ENCODE data around the gene FKBP6. TPM values are rescaled to one million over a fixed set of nuclear protein-coding genes. Genes with fewer than 3 reads are reported as not detected.

Gene FKBP6
- total and polyA plus RNA-seq, 5 experiments from 2014 or later: not detected

DNA sequence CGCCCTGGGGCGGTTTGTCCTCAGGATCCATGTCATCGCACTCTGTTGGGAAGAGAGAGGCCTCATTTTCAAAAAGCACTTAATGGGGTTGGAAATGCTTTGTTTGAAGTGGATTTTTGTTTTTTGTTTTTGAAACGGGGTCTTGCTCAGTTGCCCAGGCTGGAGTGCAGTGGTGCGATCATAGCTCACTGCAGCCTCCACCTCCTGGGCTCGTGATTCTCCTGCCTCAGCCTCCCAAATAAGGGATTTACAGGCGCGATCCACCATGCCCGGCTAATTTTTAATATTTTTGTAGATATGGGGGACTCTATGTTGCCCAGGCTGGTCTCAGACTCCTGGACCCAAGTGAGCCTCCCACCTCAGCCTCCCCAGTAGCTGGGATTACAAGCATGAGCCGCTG lies 735 bp downstream of the FKBP6 start:
- DNase-seq (no peak), ATAC-seq (no peak)
- H3K4me1 Mint-ChIP-seq: peaks cover 4 to 11% (median 8%) of the 10 kb centered on the region in 4 donors
- POLR2A ChIA-PET: no interaction called here
- H3K36me3 Mint-ChIP-seq: no peaks in the 10 kb centered on the region
- H3K27me3 Mint-ChIP-seq: peaks cover 0 to 4% (median 0%) of the 10 kb centered on the region in 5 donors
- H3K27ac Mint-ChIP-seq: no peak overlapping the region
- no peak overlapping the region for H3K4me3 Mint-ChIP-seq
- no peaks in the 10 kb centered on the region for H3K9me3 Mint-ChIP-seq

DNA sequence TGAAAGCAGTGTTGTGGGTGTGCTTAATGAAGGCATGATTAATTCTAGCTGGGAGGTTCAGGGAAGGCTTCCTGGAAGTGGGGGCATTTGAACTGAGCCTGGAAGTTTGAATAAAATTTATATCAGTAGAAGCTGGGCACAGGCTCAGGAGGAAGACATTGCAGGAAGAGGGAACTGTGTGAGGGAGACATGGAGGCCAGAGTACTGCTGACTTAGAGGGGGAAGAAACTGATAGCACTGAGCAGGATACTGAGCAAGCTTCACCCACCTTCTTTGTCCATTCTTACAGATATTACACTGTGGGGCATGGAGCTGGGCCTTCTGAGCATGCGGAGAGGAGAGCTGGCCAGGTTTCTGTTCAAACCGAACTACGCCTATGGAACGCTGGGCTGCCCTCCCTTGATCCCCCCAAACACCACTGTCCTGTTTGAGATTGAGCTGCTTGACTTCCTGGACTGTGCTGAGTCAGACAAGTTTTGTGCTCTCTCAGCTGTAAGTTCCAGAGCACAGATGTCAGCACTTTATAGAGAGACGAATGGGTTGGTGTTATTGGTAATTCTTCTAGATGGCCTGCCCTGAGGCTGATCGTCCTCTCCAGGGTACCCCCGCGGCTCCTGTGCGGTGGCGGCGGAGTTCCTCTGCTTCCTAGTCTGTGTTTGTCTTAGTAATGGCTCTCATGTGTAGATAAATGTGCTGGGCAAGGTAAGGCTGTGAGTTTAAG lies 2.1 kb downstream of the FKBP6 start:
- no peaks in the 10 kb centered on the region for H3K9me3 Mint-ChIP-seq
- no peaks in the 10 kb centered on the region for H3K36me3 Mint-ChIP-seq
- ATAC-seq: no peak
- H3K27me3 Mint-ChIP-seq: peaks cover 0 to 4% (median 0%) of the 10 kb centered on the region in 5 donors
- peaks cover 0 to 2% (median 0%) of the 10 kb centered on the region in 4 donors for H3K4me1 Mint-ChIP-seq
- POLR2A ChIA-PET: no interaction called here
- H3K27ac Mint-ChIP-seq: peak overlapping the region in 3 of 10 donors; percentile 12 to 74 (median 67)
- no peak overlapping the region for H3K4me3 Mint-ChIP-seq
- no peak for DNase-seq

DNA sequence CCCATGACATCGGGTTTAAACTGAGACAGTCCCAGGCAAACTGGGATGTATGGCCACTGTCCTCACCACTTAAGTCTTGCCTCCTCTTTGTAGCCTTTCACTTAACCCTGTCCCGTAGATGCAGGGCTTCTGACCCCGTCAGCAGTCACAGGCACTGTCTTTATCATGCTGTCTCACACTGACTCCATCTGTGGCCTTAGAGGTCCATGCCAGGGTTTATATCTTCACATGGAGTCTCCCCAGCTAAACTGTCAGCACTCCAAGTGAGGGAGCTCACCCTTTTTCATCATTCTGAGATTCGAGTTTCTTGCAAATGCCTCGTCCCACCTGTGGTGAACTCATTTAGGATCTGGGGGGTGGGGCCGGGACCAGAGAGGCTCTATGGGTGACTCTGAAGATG lies 2.8 kb downstream of the FKBP6 start:
- POLR2A ChIA-PET: no interaction called here
- no peak for ATAC-seq
- H3K9me3 Mint-ChIP-seq: no peaks in the 10 kb centered on the region

DNA sequence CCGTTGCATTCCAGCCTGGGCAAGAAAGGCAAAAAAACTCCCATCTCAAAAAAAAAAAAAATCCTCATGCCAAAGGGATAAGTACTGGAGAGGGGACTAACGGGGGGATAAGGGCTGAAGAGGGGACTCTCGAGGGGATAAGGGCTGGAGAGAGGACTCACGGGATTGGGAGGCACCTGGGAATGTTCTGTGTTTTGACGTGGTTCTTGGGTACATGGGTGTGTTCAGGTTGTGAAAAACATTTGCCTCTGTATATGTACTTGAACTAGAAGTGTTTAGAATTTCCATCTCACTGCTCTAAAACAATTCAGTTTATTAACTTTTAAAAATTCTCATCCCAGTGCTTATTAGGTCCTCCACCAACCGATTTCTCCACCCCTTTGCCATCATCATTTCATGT lies 4.5 kb downstream of the FKBP6 start:
- ATAC-seq (no peak), DNase-seq (no peak)
- Mint-ChIP-seq H3K9me3 (no peaks in the 10 kb centered on the region), H3K27me3 (peaks cover 0 to 4% (median 0%) of the 10 kb centered on the region in 5 donors), H3K4me1 (peaks cover 0 to 2% (median 0%) of the 10 kb centered on the region in 4 donors), H3K4me3 (no peak overlapping the region), H3K27ac (peak overlapping the region in 1 of 10 donors; percentile 18), H3K36me3 (no peaks in the 10 kb centered on the region)
- POLR2A ChIA-PET: no interaction called here

More for the DNA sequence above, 2.8 kb downstream of the FKBP6 start:
- Mint-ChIP-seq H3K4me1 (peaks cover 0 to 2% (median 0%) of the 10 kb centered on the region in 4 donors), H3K27me3 (peaks cover 0 to 4% (median 0%) of the 10 kb centered on the region in 5 donors), H3K36me3 (no peaks in the 10 kb centered on the region), H3K27ac (no peak overlapping the region), H3K4me3 (no peak overlapping the region)
- no peak for DNase-seq

DNA sequence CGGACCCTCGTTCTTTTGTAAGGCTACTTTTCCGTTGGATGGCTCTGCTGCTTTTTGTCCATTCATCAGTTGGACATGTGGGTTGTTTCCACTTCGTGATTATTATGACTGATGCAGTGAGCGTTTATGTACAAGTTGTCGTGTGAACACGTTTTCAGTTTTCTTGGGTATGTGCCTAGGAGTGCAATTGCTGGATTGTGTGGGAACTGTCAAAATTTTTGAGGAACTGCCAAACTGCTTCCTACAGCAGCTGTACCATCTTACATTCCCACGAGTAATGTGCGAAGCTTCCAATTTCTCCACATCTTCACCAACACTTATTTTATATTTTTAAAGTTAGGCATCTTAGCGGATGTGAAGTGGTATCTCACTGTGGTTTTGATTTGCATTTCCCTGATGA lies 10.4 kb downstream of the FKBP6 start:
- POLR2A ChIA-PET: no interaction called here
- no peak overlapping the region for H3K4me3 Mint-ChIP-seq
- DNase-seq (no peak), ATAC-seq (no peak)
- no peaks in the 10 kb centered on the region for H3K9me3 Mint-ChIP-seq
- peaks cover 0 to 7% (median 2%) of the 10 kb centered on the region in 5 donors for H3K27me3 Mint-ChIP-seq
- no peak overlapping the region for H3K27ac Mint-ChIP-seq
- no peaks in the 10 kb centered on the region for H3K4me1 Mint-ChIP-seq
- H3K36me3 Mint-ChIP-seq: no peaks in the 10 kb centered on the region

DNA sequence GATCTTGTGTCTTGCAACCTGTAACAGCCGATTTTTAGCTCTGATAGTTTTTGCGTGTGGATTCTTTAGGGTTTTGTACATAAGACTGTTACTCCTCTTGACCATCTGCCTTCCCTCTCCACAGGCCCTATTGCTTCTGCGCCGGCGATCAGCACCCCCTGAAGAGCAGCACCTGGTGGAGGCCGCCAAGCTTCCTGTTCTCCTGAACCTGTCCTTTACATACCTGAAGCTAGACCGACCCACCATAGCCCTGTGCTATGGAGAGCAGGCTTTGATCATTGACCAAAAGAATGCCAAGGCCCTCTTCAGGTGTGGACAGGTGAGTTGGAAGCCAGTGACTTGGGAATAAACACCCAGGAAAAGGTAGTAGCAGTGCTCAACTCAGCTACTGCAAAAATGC lies 12.6 kb downstream of the FKBP6 start:
- DNase-seq (no peak), ATAC-seq (no peak)
- H3K36me3 Mint-ChIP-seq: no peaks in the 10 kb centered on the region
- no peak overlapping the region for H3K27ac Mint-ChIP-seq
- POLR2A ChIA-PET: no interaction called here
- peaks cover 0 to 8% (median 3%) of the 10 kb centered on the region in 5 donors for H3K27me3 Mint-ChIP-seq
- H3K4me1 Mint-ChIP-seq: no peaks in the 10 kb centered on the region
- no peaks in the 10 kb centered on the region for H3K9me3 Mint-ChIP-seq
- H3K4me3 Mint-ChIP-seq: no peak overlapping the region

DNA sequence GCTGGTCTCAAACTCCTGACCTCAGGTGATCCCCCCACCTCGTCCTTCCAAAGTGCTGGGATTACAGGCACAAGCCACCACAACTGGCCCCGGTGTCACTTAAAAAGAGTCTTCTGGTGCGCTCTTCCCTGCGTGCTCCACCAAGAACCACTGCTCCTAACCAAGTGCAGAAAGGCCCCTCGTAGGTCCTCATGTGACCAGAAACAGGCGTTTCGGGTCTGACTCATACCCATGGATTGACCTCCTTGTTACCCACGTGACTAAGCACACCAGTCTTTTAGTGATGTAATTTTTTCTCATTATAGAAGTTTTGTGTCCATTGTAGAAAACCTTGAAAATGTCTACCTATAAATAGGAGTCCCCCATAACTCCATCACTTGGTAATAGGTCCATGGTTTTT lies 13.9 kb downstream of the FKBP6 start:
- no peaks in the 10 kb centered on the region for H3K4me1 Mint-ChIP-seq
- no peak overlapping the region for H3K4me3 Mint-ChIP-seq
- no peaks in the 10 kb centered on the region for H3K9me3 Mint-ChIP-seq
- ATAC-seq (no peak), DNase-seq (no peak)
- peaks cover 0 to 8% (median 3%) of the 10 kb centered on the region in 5 donors for H3K27me3 Mint-ChIP-seq
- H3K36me3 Mint-ChIP-seq: no peaks in the 10 kb centered on the region
- no peak overlapping the region for H3K27ac Mint-ChIP-seq
- POLR2A ChIA-PET: no interaction called here

DNA sequence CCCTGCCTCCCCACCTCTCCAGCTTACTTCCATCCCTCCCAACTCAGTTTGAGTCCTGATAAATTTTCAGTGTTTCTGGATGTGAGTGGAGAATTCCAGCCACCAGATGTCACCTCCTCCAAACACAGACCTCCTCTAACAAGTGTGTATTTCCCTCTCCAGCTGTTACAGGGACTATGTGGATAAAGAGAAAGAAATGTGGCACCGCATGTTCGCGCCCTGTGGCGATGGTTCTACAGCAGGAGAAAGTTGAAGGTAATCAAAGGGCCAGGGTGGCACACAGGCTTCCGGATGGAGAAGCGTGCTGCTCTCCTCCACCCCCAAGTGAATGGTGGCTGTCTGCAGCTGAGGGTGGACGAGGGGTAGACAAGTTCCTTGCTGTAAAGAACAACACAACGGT lies 14.7 kb downstream of the FKBP6 start:
- no peaks in the 10 kb centered on the region for H3K36me3 Mint-ChIP-seq
- POLR2A ChIA-PET: no interaction called here
- no peak overlapping the region for H3K27ac Mint-ChIP-seq
- DNase-seq: no peak
- peaks cover 0 to 8% (median 3%) of the 10 kb centered on the region in 5 donors for H3K27me3 Mint-ChIP-seq
- ATAC-seq: no peak
- no peaks in the 10 kb centered on the region for H3K4me1 Mint-ChIP-seq
- H3K4me3 Mint-ChIP-seq: no peak overlapping the region
- no peaks in the 10 kb centered on the region for H3K9me3 Mint-ChIP-seq

DNA sequence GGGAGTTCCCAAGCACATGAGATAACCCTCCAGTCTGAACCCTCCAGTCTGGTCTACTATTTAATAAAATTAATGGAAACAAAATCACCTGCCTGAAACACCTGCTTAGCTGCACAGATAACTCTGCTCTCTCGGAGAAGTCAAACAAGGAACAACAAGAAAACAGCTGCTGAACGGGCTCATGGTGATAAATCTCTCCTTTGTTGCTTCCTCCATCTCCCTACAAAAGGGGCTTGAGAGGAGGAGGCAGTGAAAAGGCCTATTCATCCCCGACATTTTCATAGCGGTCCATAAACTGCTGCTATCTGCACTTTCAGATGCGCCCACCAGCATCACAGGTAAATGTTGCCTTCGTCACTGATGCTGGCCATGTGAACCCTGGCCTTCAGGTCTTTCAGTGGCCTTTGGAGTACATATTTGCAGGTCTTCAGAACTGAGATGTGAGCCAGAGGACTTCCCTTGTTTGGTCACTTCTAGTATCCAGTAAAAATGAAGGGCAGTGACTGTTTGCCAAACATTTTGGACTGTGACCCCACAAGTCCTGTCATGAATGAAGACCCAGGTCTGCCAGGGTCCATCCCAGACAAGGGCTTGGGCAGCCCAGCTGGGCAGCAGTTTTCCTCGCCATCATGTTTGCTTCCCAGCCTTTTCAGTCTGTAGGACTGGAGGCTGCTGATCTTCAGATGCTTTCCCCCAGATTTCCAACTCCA lies 15.9 kb downstream of the FKBP6 start:
- no peaks in the 10 kb centered on the region for H3K4me1 Mint-ChIP-seq
- no peak for ATAC-seq
- POLR2A ChIA-PET: no interaction called here
- H3K27me3 Mint-ChIP-seq: peaks cover 0 to 8% (median 3%) of the 10 kb centered on the region in 5 donors
- no peaks in the 10 kb centered on the region for H3K9me3 Mint-ChIP-seq
- H3K36me3 Mint-ChIP-seq: no peaks in the 10 kb centered on the region
- H3K4me3 Mint-ChIP-seq: no peak overlapping the region
- no peak for DNase-seq
- no peak overlapping the region for H3K27ac Mint-ChIP-seq

DNA sequence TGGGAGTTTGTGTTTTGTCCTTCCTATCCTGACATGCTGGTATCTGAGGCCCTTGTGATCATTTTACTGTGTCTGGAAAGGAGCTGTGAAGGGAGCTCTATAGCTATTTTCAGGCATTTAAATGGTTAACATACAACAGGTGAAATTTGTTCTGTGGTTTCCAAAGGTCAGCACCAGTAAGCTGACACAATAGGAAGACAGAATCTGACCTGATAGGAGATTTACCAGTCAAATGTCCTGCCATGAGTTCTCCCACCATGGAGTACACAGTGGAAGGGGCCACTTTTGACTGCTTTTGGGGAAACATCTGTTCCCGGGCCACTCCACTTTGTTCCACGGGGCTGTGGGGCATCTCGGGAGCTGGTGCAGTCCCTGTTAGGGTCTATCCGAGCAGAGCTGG lies 17.6 kb downstream of the FKBP6 start:
- H3K36me3 Mint-ChIP-seq: no peaks in the 10 kb centered on the region
- no peak for DNase-seq
- H3K4me3 Mint-ChIP-seq: no peak overlapping the region
- no peak for ATAC-seq
- H3K27ac Mint-ChIP-seq: no peak overlapping the region
- no peaks in the 10 kb centered on the region for H3K9me3 Mint-ChIP-seq
- POLR2A ChIA-PET: no interaction called here
- H3K27me3 Mint-ChIP-seq: peaks cover 0 to 8% (median 3%) of the 10 kb centered on the region in 5 donors
- no peaks in the 10 kb centered on the region for H3K4me1 Mint-ChIP-seq

DNA sequence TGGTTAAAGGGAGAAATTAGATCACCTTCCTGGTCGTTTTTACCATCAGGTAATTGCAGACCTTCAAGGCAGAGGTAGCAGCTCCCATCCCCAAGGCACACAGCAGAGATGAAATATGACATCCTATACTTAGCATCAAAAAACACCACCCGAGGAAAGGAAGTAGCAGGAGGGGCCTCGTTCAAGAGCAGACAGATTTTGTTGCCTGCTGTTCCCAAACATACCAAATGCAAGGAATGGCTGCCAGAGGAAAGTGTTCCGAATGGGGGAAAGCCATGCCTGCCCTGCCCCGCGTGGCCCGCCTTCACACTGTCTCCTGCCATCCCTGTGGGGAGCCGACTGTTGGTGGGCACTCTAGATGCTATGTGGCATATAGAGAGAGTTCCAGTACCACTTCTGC lies 18.0 kb downstream of the FKBP6 start:
- Mint-ChIP-seq H3K36me3 (no peaks in the 10 kb centered on the region), H3K27me3 (peaks cover 0 to 8% (median 3%) of the 10 kb centered on the region in 5 donors), H3K4me3 (no peak overlapping the region), H3K4me1 (no peaks in the 10 kb centered on the region), H3K9me3 (no peaks in the 10 kb centered on the region), H3K27ac (no peak overlapping the region)
- POLR2A ChIA-PET: no interaction called here
- no peak for ATAC-seq
- no peak for DNase-seq

DNA sequence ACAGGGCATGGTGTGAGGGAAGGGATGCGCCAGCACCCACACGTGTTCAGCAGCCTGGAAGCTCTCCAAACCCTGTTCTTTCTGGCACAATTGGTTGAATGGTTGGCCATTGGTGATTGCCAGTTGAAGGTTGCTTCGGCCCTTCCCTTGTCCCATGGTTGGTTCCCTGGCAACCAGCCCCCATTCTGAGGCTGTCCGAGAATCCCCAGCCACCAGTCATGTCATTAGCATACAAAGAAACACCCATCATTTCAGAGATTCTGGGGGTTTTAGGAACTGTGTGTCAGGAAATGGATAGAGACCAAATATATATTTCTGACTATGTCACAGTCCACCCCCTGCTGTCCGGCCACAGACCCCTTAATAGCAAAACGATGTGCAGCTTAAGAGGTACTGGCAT lies 21.8 kb downstream of the FKBP6 start:
- Mint-ChIP-seq H3K27me3 (no peaks in the 10 kb centered on the region), H3K27ac (no peak overlapping the region), H3K4me3 (no peak overlapping the region), H3K36me3 (peaks cover 0 to 2% (median 0%) of the 10 kb centered on the region in 3 donors), H3K9me3 (peaks cover 0 to 12% (median 4%) of the 10 kb centered on the region in 9 donors), H3K4me1 (no peaks in the 10 kb centered on the region)
- DNase-seq (no peak), ATAC-seq (no peak)
- POLR2A ChIA-PET: no interaction called here

DNA sequence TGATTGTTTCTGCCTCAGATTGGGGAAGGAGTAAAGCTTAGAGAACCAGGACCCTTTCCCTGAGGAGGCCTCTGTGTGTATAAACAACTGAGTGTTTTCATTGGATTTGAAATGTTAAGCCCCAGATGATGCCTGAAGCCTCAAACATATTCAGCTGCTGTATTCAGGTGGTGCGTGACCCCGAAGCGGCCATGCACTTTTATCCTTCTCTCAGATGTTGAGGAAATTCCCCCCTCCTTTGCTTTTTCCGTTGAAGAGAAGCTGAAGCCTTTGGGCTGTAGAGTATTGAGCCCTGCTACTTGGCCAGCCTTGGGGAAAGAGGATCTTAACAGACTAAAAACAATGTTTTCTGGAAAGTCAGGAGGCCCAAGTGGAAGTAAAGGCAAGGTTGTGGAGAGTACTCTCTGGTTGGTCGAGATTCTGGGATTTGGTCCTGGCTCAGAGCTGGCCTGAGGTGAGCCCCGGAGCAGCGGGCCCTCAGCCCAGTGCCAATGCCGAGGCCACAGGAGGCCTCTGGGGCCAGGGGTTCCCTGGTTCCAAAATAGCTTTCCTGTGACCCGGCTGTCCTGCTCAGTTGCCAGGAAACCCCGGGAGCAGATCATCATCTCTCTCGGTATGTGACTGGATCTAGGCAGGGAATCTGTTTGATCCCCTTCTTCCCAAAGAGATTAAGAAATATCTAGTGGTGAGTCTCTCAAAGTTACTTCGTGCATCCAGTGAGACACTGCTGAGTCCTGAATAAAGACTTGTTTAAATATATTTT lies 22.5 kb downstream of the FKBP6 start:
- H3K9me3 Mint-ChIP-seq: peaks cover 0 to 12% (median 4%) of the 10 kb centered on the region in 9 donors
- POLR2A ChIA-PET: interaction anchor here (0.6 kb wide), 1 partner anchor 24 kb away, joined by 8 read pairs; no protein-coding TSS in a partner anchor
- DNase-seq (no peak), ATAC-seq (no peak)
- H3K27me3 Mint-ChIP-seq: peaks cover 0 to 2% (median 0%) of the 10 kb centered on the region in 5 donors
- no peak overlapping the region for H3K4me3 Mint-ChIP-seq
- H3K27ac Mint-ChIP-seq: no peak overlapping the region
- H3K4me1 Mint-ChIP-seq: no peaks in the 10 kb centered on the region
- H3K36me3 Mint-ChIP-seq: peaks cover 0 to 2% (median 0%) of the 10 kb centered on the region in 3 donors

Data from naive thymus-derived CD8-positive, alpha-beta T cell (primary cell).